Measurements from ENCODE around the gene SLC22A13.

SLC22A13 gene

GRCh38 chr3:38264353-38264771, 1.2 kb upstream of the SLC22A13 start:
- 0% methylated on average over 1 of the region's 1 CpG for WGBS
- Histone ChIP-seq H3K27ac (ENCODE audit: low read depth, low read length) (no peak overlapping the region), H3K36me3 (ENCODE audit: insufficient read depth, low read length) (no peaks in the 10 kb centered on the region), H3K27me3 (ENCODE audit: insufficient read depth, low read length) (no peaks in the 10 kb centered on the region), H3K4me3 (ENCODE audit: low read length) (no peak overlapping the region), H3K9me3 (ENCODE audit: insufficient read depth, low read depth, low read length) (no peaks in the 10 kb centered on the region), H3K9ac (ENCODE audit: low read depth, low read length) (no peak overlapping the region), H3K4me1 (ENCODE audit: insufficient read depth, low read length) (peaks cover 10% of the 10 kb centered on the region)

DNA sequence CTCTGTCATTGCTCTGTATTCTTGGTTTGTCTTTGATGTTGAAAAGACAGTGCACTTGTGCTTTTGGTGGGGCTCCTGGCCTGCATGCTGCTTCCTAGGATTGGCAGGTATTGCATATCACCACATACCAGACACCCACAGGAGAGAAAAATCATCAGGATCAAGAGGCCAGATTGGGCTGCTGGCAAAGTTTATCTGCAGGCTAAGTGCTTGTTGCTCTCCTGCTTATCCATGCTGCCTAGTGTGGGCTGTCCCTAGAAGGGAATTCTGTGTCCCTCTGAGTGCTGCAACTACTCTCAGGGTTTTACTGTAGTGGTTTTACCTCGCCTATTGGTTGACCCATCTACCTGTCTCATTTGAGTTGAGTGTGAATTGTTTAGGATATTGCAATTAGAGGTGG, 833 bp upstream of the SLC22A13 start:
- peaks cover 10% of the 10 kb centered on the region for H3K4me1 ChIP-seq (ENCODE audit: insufficient read depth, low read length)
- no peaks in the 10 kb centered on the region for H3K36me3 ChIP-seq (ENCODE audit: insufficient read depth, low read length)
- H3K27me3 ChIP-seq (ENCODE audit: insufficient read depth, low read length), result no peaks in the 10 kb centered on the region
- no peaks in the 10 kb centered on the region for H3K9me3 ChIP-seq (ENCODE audit: insufficient read depth, low read depth, low read length)
- no peak overlapping the region for H3K9ac ChIP-seq (ENCODE audit: low read depth, low read length)
- H3K27ac ChIP-seq (ENCODE audit: low read depth, low read length), result no peak overlapping the region
- 87% methylated on average over 1 of the region's 1 CpG for WGBS
- H3K4me3 ChIP-seq (ENCODE audit: low read length), result no peak overlapping the region

DNA sequence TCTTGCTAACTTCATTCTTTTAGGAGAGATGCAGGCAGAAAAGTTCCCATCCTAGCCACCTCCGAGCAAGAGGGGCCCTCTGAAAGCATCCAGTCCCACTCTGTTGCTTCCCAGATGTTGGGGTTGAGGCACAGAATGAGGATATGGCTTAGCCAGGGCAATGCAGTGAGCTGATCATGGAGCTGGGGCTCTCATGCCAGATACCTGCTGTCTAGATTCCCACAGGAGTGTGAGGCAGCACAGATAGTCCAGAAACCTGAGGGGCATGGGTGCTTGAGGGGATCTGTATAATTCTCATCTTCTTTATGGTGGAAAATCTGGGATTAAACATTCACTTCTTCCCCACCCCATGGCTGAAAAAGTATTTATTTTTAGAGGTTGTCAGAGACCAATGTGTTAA, 1.2 kb downstream of the SLC22A13 start:
- Histone ChIP-seq H3K9me3 (ENCODE audit: insufficient read depth, low read depth, low read length) (no peaks in the 10 kb centered on the region), H3K4me1 (ENCODE audit: insufficient read depth, low read length) (peaks cover 10% of the 10 kb centered on the region), H3K27ac (ENCODE audit: low read depth, low read length) (no peak overlapping the region), H3K9ac (ENCODE audit: low read depth, low read length) (no peak overlapping the region), H3K4me3 (ENCODE audit: low read length) (no peak overlapping the region), H3K36me3 (ENCODE audit: insufficient read depth, low read length) (no peaks in the 10 kb centered on the region), H3K27me3 (ENCODE audit: insufficient read depth, low read length) (no peaks in the 10 kb centered on the region)
- WGBS, result 91% methylated on average over 1 of the region's 1 CpG

- Histone ChIP-seq H3K9ac (ENCODE audit: low read depth, low read length) (no peak overlapping the region), H3K27me3 (ENCODE audit: insufficient read depth, low read length) (no peaks in the 10 kb centered on the region), H3K27ac (ENCODE audit: low read depth, low read length) (no peak overlapping the region), H3K9me3 (ENCODE audit: insufficient read depth, low read depth, low read length) (no peaks in the 10 kb centered on the region), H3K36me3 (ENCODE audit: insufficient read depth, low read length) (no peaks in the 10 kb centered on the region), H3K4me3 (ENCODE audit: low read length) (no peak overlapping the region), H3K4me1 (ENCODE audit: insufficient read depth, low read length) (peaks cover 10% of the 10 kb centered on the region)
- WGBS, result 75% methylated on average over 2 of the region's 2 CpGs
Observed at GRCh38 chr3:38267662-38268061, 2.0 kb downstream of the SLC22A13 start.

DNA sequence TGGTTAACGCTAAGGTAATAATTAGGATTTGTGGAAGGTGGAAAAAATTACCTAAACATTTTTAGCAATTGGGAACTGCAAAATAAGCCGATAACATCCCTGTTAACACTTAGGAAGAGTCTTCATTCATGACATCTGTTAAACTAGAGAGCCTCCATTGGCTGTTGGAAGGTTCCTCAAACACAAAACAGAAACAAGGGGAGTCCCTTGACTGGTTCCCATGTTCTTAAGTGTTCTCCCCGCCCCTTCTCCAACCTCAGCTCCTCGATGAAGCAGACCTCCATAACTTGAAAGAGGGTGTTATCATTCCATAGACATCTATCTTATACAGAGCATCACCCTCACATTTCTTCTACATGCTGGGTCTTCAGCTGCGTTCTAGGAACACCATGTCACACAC, 2.5 kb downstream of the SLC22A13 start:
- 81% methylated on average over 4 of the region's 5 CpGs for WGBS
- Histone ChIP-seq H3K9me3 (ENCODE audit: insufficient read depth, low read depth, low read length) (no peaks in the 10 kb centered on the region), H3K27me3 (ENCODE audit: insufficient read depth, low read length) (no peaks in the 10 kb centered on the region), H3K9ac (ENCODE audit: low read depth, low read length) (no peak overlapping the region), H3K4me1 (ENCODE audit: insufficient read depth, low read length) (peaks cover 10% of the 10 kb centered on the region), H3K36me3 (ENCODE audit: insufficient read depth, low read length) (no peaks in the 10 kb centered on the region), H3K4me3 (ENCODE audit: low read length) (no peak overlapping the region), H3K27ac (ENCODE audit: low read depth, low read length) (no peak overlapping the region)

DNA sequence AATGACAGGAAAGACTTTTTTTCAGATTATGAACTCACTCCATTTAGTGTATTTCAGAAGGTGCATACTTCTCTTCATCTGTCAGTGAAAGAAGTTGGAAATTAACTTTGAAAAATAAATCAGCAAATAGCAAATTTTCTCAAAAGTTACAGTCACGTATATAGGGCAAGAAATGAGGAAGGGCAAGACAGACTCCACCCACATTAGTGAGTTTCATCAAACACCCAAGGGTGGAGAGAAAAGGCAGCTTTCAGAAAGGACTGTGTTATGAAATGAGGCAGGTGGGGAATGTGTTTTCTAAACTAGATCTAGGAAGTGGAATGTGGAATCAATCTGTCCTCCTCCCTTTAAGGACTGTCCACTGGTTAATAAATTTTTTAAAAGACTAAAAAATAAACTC, 2.9 kb downstream of the SLC22A13 start:
- H3K4me1 ChIP-seq (ENCODE audit: insufficient read depth, low read length), result peaks cover 10% of the 10 kb centered on the region
- H3K9me3 ChIP-seq (ENCODE audit: insufficient read depth, low read depth, low read length), result no peaks in the 10 kb centered on the region
- H3K27me3 ChIP-seq (ENCODE audit: insufficient read depth, low read length), result no peaks in the 10 kb centered on the region
- H3K36me3 ChIP-seq (ENCODE audit: insufficient read depth, low read length), result no peaks in the 10 kb centered on the region
- H3K4me3 ChIP-seq (ENCODE audit: low read length), result no peak overlapping the region
- H3K27ac ChIP-seq (ENCODE audit: low read depth, low read length), result no peak overlapping the region
- H3K9ac ChIP-seq (ENCODE audit: low read depth, low read length), result no peak overlapping the region
- whole genome bisulfite sequencing, result 89% methylated on average over 1 of the region's 1 CpG

- H3K9me3 ChIP-seq (ENCODE audit: insufficient read depth, low read depth, low read length), result no peaks in the 10 kb centered on the region
- H3K27ac ChIP-seq (ENCODE audit: low read depth, low read length), result no peak overlapping the region
- H3K4me3 ChIP-seq (ENCODE audit: low read length), result no peak overlapping the region
- peaks cover 4% of the 10 kb centered on the region; the same call in 1 of the 2 replicates for H3K4me1 ChIP-seq (ENCODE audit: insufficient read depth, low read length)
- WGBS, result 93% methylated on average over 3 of the region's 3 CpGs
- no peaks in the 10 kb centered on the region for H3K27me3 ChIP-seq (ENCODE audit: insufficient read depth, low read length)
- no peak overlapping the region for H3K9ac ChIP-seq (ENCODE audit: low read depth, low read length)
- H3K36me3 ChIP-seq (ENCODE audit: insufficient read depth, low read length), result no peaks in the 10 kb centered on the region
Observed at GRCh38 chr3:38270606-38271005, 5.0 kb downstream of the SLC22A13 start.

- 96% methylated on average over 5 of the region's 5 CpGs for whole genome bisulfite sequencing
- H3K36me3 ChIP-seq (ENCODE audit: insufficient read depth, low read length), result no peaks in the 10 kb centered on the region
- H3K4me1 ChIP-seq (ENCODE audit: insufficient read depth, low read length), result peaks cover 4% of the 10 kb centered on the region; the same call in 1 of the 2 replicates
- no peaks in the 10 kb centered on the region for H3K9me3 ChIP-seq (ENCODE audit: insufficient read depth, low read depth, low read length)
- H3K27ac ChIP-seq (ENCODE audit: low read depth, low read length), result no peak overlapping the region
- H3K9ac ChIP-seq (ENCODE audit: low read depth, low read length), result no peak overlapping the region
- H3K4me3 ChIP-seq (ENCODE audit: low read length), result no peak overlapping the region
- no peaks in the 10 kb centered on the region for H3K27me3 ChIP-seq (ENCODE audit: insufficient read depth, low read length)
Observed at GRCh38 chr3:38271553-38271952, 5.9 kb downstream of the SLC22A13 start.

GRCh38 chr3:38274864-38275649, 9.4 kb downstream of the SLC22A13 start:
- Histone ChIP-seq H3K9me3 (ENCODE audit: insufficient read depth, low read depth, low read length) (no peaks in the 10 kb centered on the region), H3K36me3 (ENCODE audit: insufficient read depth, low read length) (no peaks in the 10 kb centered on the region), H3K4me3 (ENCODE audit: low read length) (no peak overlapping the region), H3K9ac (ENCODE audit: low read depth, low read length) (no peak overlapping the region), H3K4me1 (ENCODE audit: insufficient read depth, low read length) (no peaks in the 10 kb centered on the region), H3K27ac (ENCODE audit: low read depth, low read length) (no peak overlapping the region), H3K27me3 (ENCODE audit: insufficient read depth, low read length) (no peaks in the 10 kb centered on the region)
- WGBS, result 94% methylated on average over 21 of the region's 21 CpGs

GRCh38 chr3:38275658-38276057, 10.0 kb downstream of the SLC22A13 start:
- Histone ChIP-seq H3K9ac (ENCODE audit: low read depth, low read length) (no peak overlapping the region), H3K27me3 (ENCODE audit: insufficient read depth, low read length) (no peaks in the 10 kb centered on the region), H3K27ac (ENCODE audit: low read depth, low read length) (no peak overlapping the region), H3K36me3 (ENCODE audit: insufficient read depth, low read length) (no peaks in the 10 kb centered on the region), H3K4me1 (ENCODE audit: insufficient read depth, low read length) (no peaks in the 10 kb centered on the region), H3K9me3 (ENCODE audit: insufficient read depth, low read depth, low read length) (no peaks in the 10 kb centered on the region), H3K4me3 (ENCODE audit: low read length) (no peak overlapping the region)
- 91% methylated on average over 8 of the region's 8 CpGs for WGBS

GRCh38 chr3:38276081-38276916, 10.7 kb downstream of the SLC22A13 start:
- no peaks in the 10 kb centered on the region for H3K9me3 ChIP-seq (ENCODE audit: insufficient read depth, low read depth, low read length)
- H3K4me3 ChIP-seq (ENCODE audit: low read length), result no peak overlapping the region
- WGBS, result 93% methylated on average over 13 of the region's 13 CpGs
- no peaks in the 10 kb centered on the region for H3K4me1 ChIP-seq (ENCODE audit: insufficient read depth, low read length)
- no peaks in the 10 kb centered on the region for H3K36me3 ChIP-seq (ENCODE audit: insufficient read depth, low read length)
- no peaks in the 10 kb centered on the region for H3K27me3 ChIP-seq (ENCODE audit: insufficient read depth, low read length)
- no peak overlapping the region for H3K9ac ChIP-seq (ENCODE audit: low read depth, low read length)
- H3K27ac ChIP-seq (ENCODE audit: low read depth, low read length), result no peak overlapping the region
